H1 (cell line): ENCODE data around the gene PAFAH1B1. TPM values are rescaled to one million over a fixed set of nuclear protein-coding genes. Genes with fewer than 3 reads are reported as not detected.

Experiments
- CTCF ChIA-PET: fragments of 300-600 bp; sonication (Branson Sonifier 250); formaldehyde crosslinking; loops from one replicate; lab custom pipeline; 2021; ENCODE audit not compliant: partially characterized antibody; lab: Charles Lee
- POLR2A ChIA-PET: fragments of 300-600 bp; sonication (Branson Sonifier 250); formaldehyde crosslinking; loops from one replicate; lab custom pipeline; 2021; ENCODE audit warnings: inconsistent platforms; ENCODE audit not compliant: partially characterized antibody; lab: Charles Lee
- DNase-seq, 2 experiments: peaks; one replicate each; pipeline versions ENCODE4 v3.0.0 to v3.0.0-alpha.2; 2010 to 2022; ENCODE audit warnings: low spot score in 2 of 2, low read depth in 1 of 2, mixed read lengths in 1 of 2
- FAIRE-seq: peaks from 2 replicates; lab custom pipeline; 2011; peaks lifted over from hg19 to GRCh38; lab: Jason Lieb, UNC
- H2AFZ ChIP-seq: 2 replicates; pipeline ENCODE4 v1.8.1; 2012; ENCODE audit warnings: low read length, inconsistent platforms
- H2AK5ac ChIP-seq: 2 replicates; pipeline ENCODE4 v1.6.1; 2013; ENCODE audit warnings: low read depth, low read length
- H2BK120ac ChIP-seq: replicated peaks from 2 replicates; pipeline ENCODE3; 2013; ENCODE audit warnings: low read depth, low read length, inconsistent platforms
- H2BK12ac ChIP-seq: 2 replicates; pipeline ENCODE4 v1.6.1; 2013; ENCODE audit warnings: low read depth, low read length
- H2BK15ac ChIP-seq: 2 replicates; pipeline ENCODE4 v1.6.1; 2013; ENCODE audit warnings: low read length
- H2BK20ac ChIP-seq: 2 replicates; pipeline ENCODE4 v1.6.1; 2013; ENCODE audit warnings: low read length
- H2BK5ac ChIP-seq: 2 replicates; pipeline ENCODE4 v1.6.1; 2013; ENCODE audit warnings: low read depth, low read length
- H3K14ac ChIP-seq: 2 replicates; pipeline ENCODE4 v1.6.1; 2013; ENCODE audit warnings: inconsistent platforms; ENCODE audit not compliant: insufficient read length
- H3K18ac ChIP-seq: 2 replicates; pipeline ENCODE4 v1.6.1; 2013; ENCODE audit warnings: low read length; ENCODE audit errors: extremely low read depth
- H3K23ac ChIP-seq: 2 replicates; pipeline ENCODE4 v1.6.1; 2013; ENCODE audit warnings: inconsistent platforms; ENCODE audit not compliant: insufficient read length
- H3K23me2 ChIP-seq: 2 replicates; pipeline ENCODE4 v1.6.1; 2013; ENCODE audit warnings: low read depth, low read length
- H3K27ac ChIP-seq: 2 replicates; pipeline ENCODE4 v1.6.1; 2011; ENCODE audit warnings: low read depth, low read length, inconsistent platforms
- H3K27me3 ChIP-seq, 4 experiments: replicated peaks in 1 of 4; 1 replicate in 1 of 4; 2 replicates in 3 of 4; pipeline versions ENCODE4 v1.6.1 to v1.8.1; 2011 to 2013; ENCODE audit warnings: low read length in 3 of 4, mild to moderate bottlenecking in 3 of 4, inconsistent platforms in 2 of 4, mixed read lengths in 2 of 4, moderate library complexity in 1 of 4; ENCODE audit not compliant: control insufficient read depth in 3 of 4, insufficient read depth in 3 of 4; ENCODE audit errors: extremely low read depth in 1 of 4
- H3K36me3 ChIP-seq, 4 experiments: 2 replicates each; pipeline versions ENCODE4 v1.6.1 to v1.8.1; 2011 to 2013; ENCODE audit warnings: mild to moderate bottlenecking in 4 of 4, low read length in 3 of 4, moderate library complexity in 2 of 4, control low read depth in 1 of 4, inconsistent platforms in 1 of 4; ENCODE audit not compliant: insufficient read depth in 4 of 4, control insufficient read depth in 2 of 4
- H3K4ac ChIP-seq: replicated peaks from 2 replicates; pipeline ENCODE3; 2013; ENCODE audit warnings: low read length, low read depth, mixed read lengths, inconsistent platforms; ENCODE audit not compliant: insufficient read length
- H3K4me1 ChIP-seq, 4 experiments: replicated peaks in 1 of 4; 1 replicate in 1 of 4; 2 replicates in 3 of 4; pipeline versions ENCODE4 v1.6.1 to v1.8.1; 2011 to 2013; ENCODE audit warnings: low read length in 3 of 4, inconsistent platforms in 2 of 4, mixed read lengths in 1 of 4; ENCODE audit not compliant: insufficient read depth in 4 of 4, control insufficient read depth in 3 of 4
- H3K4me2 ChIP-seq, 2 experiments: 2 replicates each; pipeline versions ENCODE4 v1.6.1 to v1.8.1; 2011 to 2013; ENCODE audit warnings: low read depth in 2 of 2, low read length in 2 of 2, control low read depth in 1 of 2, inconsistent platforms in 1 of 2, mild to moderate bottlenecking in 1 of 2; ENCODE audit not compliant: insufficient read depth in 1 of 2
- H3K4me3 ChIP-seq, 4 experiments: fragments of 200-600, 300-600 bp in 1 of 4; sonication (generic), shearing (Covaris generic), sonication (Bioruptor Twin) in 1 of 4; 2 replicates each; pipeline versions ENCODE4 v1.5.1 to v1.8.1; 2011 to 2016; ENCODE audit warnings: low read length in 4 of 4, low read depth in 3 of 4, control low read depth in 2 of 4, inconsistent platforms in 2 of 4, mild to moderate bottlenecking in 2 of 4, mixed read lengths in 1 of 4, moderate library complexity in 1 of 4; ENCODE audit not compliant: insufficient read depth in 2 of 4; ENCODE audit errors: extremely low read depth in 1 of 4
- H3K56ac ChIP-seq: replicated peaks from 2 replicates; pipeline ENCODE3; 2013; ENCODE audit warnings: low read depth, mild to moderate bottlenecking, mixed read lengths, low read length, inconsistent platforms; ENCODE audit not compliant: insufficient read length
- H3K79me1 ChIP-seq: 2 replicates; pipeline ENCODE4 v1.6.1; 2013; ENCODE audit warnings: low read depth, low read length, control low read depth
- H3K79me2 ChIP-seq, 2 experiments: 2 replicates each; pipeline versions ENCODE4 v1.6.1 to v1.8.1; 2012 to 2013; ENCODE audit warnings: low read length in 2 of 2, mild to moderate bottlenecking in 2 of 2, inconsistent platforms in 1 of 2; ENCODE audit not compliant: insufficient read depth in 2 of 2, control insufficient read depth in 1 of 2
- H3K9ac ChIP-seq, 4 experiments: replicated peaks in 1 of 4; 1 replicate in 1 of 4; 2 replicates in 3 of 4; pipeline versions ENCODE4 v1.6.1 to v1.8.1; 2011 to 2013; ENCODE audit warnings: low read depth in 3 of 4, low read length in 3 of 4, control low read depth in 2 of 4, mild to moderate bottlenecking in 2 of 4, moderate library complexity in 2 of 4, inconsistent platforms in 1 of 4; ENCODE audit errors: extremely low read depth in 1 of 4
- H3K9me3 ChIP-seq, 2 experiments: 2 replicates each; pipeline versions ENCODE4 v1.6.1 to v1.8.1; 2012 to 2013; ENCODE audit warnings: mild to moderate bottlenecking in 2 of 2, moderate library complexity in 2 of 2, control low read depth in 1 of 2, inconsistent platforms in 1 of 2, low read depth in 1 of 2, low read length in 1 of 2, mixed read lengths in 1 of 2; ENCODE audit not compliant: insufficient read depth in 2 of 2
- H4K20me1 ChIP-seq, 2 experiments: replicated peaks in 1 of 2; 2 replicates each; pipeline versions ENCODE3 to v1.8.1; 2011 to 2013; ENCODE audit warnings: inconsistent platforms in 2 of 2, low read length in 2 of 2, mild to moderate bottlenecking in 1 of 2; ENCODE audit not compliant: insufficient read depth in 2 of 2, control insufficient read depth in 1 of 2
- H4K5ac ChIP-seq: 2 replicates; pipeline ENCODE4 v1.6.1; 2013; ENCODE audit warnings: low read length, low read depth, mixed read lengths, inconsistent platforms; ENCODE audit not compliant: insufficient read length
- H4K8ac ChIP-seq: 2 replicates; pipeline ENCODE4 v1.8.0; 2013; ENCODE audit warnings: mild to moderate bottlenecking, moderate library complexity, low read length, inconsistent platforms; ENCODE audit not compliant: insufficient read depth; ENCODE audit errors: extremely low read depth
- H4K91ac ChIP-seq: replicated peaks from 2 replicates; pipeline ENCODE3; 2013; ENCODE audit warnings: low read length, mixed read lengths, inconsistent platforms; ENCODE audit not compliant: insufficient read length
- CBX5 ChIP-seq: fragments of 300-800, 300-1000 bp; sonication (generic); IDR thresholded peaks from 2 replicates; pipeline ENCODE4 v1.7.1; 2016; ENCODE audit warnings: antibody characterized with exemption, low read length, low read depth
- NRF1 ChIP-seq: IDR thresholded peaks from 2 replicates; pipeline ENCODE4 v1.6.1; 2011; ENCODE audit warnings: mild to moderate bottlenecking, low read depth, low read length, improper control_type of control experiment
- PHF8 ChIP-seq: fragments of 200-600 bp; sonication (generic); conservative IDR thresholded peaks from 2 replicates; pipeline ENCODE4 v1.7.1; 2012; ENCODE audit warnings: low read depth, mild to moderate bottlenecking, inconsistent platforms, low read length, moderate library complexity
- POLR2A ChIP-seq, 2 experiments: IDR thresholded peaks; 1 replicate in 1 of 2; 2 replicates in 1 of 2; pipeline ENCODE4 v1.6.1; 2011; ENCODE audit warnings: low read depth in 2 of 2, low read length in 2 of 2, mild to moderate bottlenecking in 2 of 2; ENCODE audit errors: control extremely low read depth in 1 of 2
- RAD21 ChIP-seq, 2 experiments: IDR thresholded peaks in 1 of 2; conservative IDR thresholded peaks in 1 of 2; 2 replicates each; pipeline ENCODE4 v1.6.1; 2011; ENCODE audit warnings: low read depth in 2 of 2, low read length in 2 of 2, improper control_type of control experiment in 1 of 2, inconsistent platforms in 1 of 2, mild to moderate bottlenecking in 1 of 2, moderate library complexity in 1 of 2
- SIN3A ChIP-seq, 2 experiments: IDR thresholded peaks in 1 of 2; conservative IDR thresholded peaks in 1 of 2; 2 replicates each; pipeline ENCODE4 v1.6.1; 2011 to 2012; ENCODE audit warnings: low read length in 2 of 2, improper control_type of control experiment in 1 of 2, low read depth in 1 of 2, mild to moderate bottlenecking in 1 of 2
- SP4 ChIP-seq: IDR thresholded peaks from 2 replicates; pipeline ENCODE4 v1.6.1; 2012; ENCODE audit warnings: low read length, inconsistent platforms
- SUZ12 ChIP-seq: fragments of 200-600 bp; sonication (generic); IDR thresholded peaks from 2 replicates; pipeline ENCODE4 v1.6.1; 2012; ENCODE audit warnings: mild to moderate bottlenecking, inconsistent platforms, low read length, moderate library complexity, mixed read lengths
- TAF1 ChIP-seq: IDR thresholded peaks from 2 replicates; pipeline ENCODE4 v1.6.1; 2011; ENCODE audit warnings: mild to moderate bottlenecking, low read depth, low read length
- ZNF274 ChIP-seq: IDR thresholded peaks from 2 replicates; pipeline ENCODE4 v1.7.0; 2012; ENCODE audit warnings: low read length, borderline replicate concordance; ENCODE audit errors: extremely low read depth
- WGBS, 2 experiments: shearing (Covaris generic) in 1 of 2; methylation state at CpG; one replicate each; pipeline versions ENCODE4 v1.1.6 to v1.1.7; 2013 to 2015; ENCODE audit warnings: low lambda C conversion rate in 2 of 2, mixed read lengths in 2 of 2, inconsistent platforms in 1 of 2, low coverage in 1 of 2, missing lambda C conversion rate in 1 of 2; ENCODE audit not compliant: insufficient replicate concordance in 2 of 2, insufficient coverage in 1 of 2, insufficient read length in 1 of 2; ENCODE audit errors: extremely low coverage in 1 of 2, missing lambda C conversion rate in 1 of 2; 5-methylcytosine and 5-hydroxymethylcytosine counted together
- polyA plus RNA-seq, 7 experiments: library from polyadenylated mRNA; depleted of rRNA in 3 of 7; stranded (reverse) in 5 of 7; unstranded in 2 of 7; fragments of >200 nt in 5 of 7; fragments of 200-250 nt in 2 of 7; gene quantifications; 1 replicate in 5 of 7; 2 replicates in 1 of 7; 4 replicates in 1 of 7; pipeline versions ENCODE4 v1.2.1 to v1.2.3, GENCODE V29; 2011 to 2013; ENCODE audit warnings: missing spikeins in 2 of 7, mixed read lengths in 2 of 7
- total RNA-seq: library from RNA; stranded (reverse); fragmentation: NEBNext Ultra II Directional; extraction: Animal tissue kit (Norgen Biotek cat#: 25700); gene quantifications from 2 replicates; pipeline ENCODE4 v1.2.1, GENCODE V29; 2021
- TF ChIP-seq, protein P1 (sequence below): IDR thresholded peaks from 2 replicates; pipeline ENCODE4 v1.6.1; 2012; ENCODE audit warnings: inconsistent platforms
- TF ChIP-seq, protein P2 (sequence below), 3 experiments: IDR thresholded peaks; 1 replicate in 2 of 3; 2 replicates in 1 of 3; pipeline versions ENCODE4 v1.5.1 to v1.6.1; 2011; ENCODE audit warnings: low read length in 3 of 3, mild to moderate bottlenecking in 3 of 3, inconsistent platforms in 2 of 3, low read depth in 1 of 3, moderate library complexity in 1 of 3; ENCODE audit not compliant: insufficient read depth in 1 of 3; ENCODE audit errors: control extremely low read depth in 1 of 3

Gene PAFAH1B1
- total and polyA plus RNA-seq, 2 of the 8 experiments (the other 6 are each of a cell fraction or from before 2014, with no cell fraction given): 42.0 to 152 TPM

DNA sequence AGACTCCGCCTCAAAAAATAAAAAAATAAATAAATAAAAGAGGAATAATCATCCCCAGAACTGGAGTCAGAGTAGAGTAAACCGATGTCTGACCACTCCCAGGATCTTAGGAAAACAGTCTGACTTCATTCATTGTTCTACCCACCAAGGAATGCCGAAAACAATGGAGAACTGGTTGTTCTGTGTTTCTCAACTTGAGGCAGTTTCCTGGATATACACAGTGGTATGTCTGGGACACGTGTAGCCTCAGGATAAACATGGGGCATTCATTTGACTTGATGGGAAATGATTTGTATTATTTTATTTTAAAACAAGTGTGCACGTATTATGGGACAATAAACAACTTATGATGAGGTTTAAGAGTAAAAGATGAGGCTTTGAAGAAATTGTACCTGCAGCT lies 32.8 kb upstream of the PAFAH1B1 start:
- Histone ChIP-seq H3K79me1 (no peaks in the 10 kb centered on the region), H2BK12ac (no peak overlapping the region), H2AK5ac (no peak overlapping the region), H3K23ac (no peak overlapping the region), H4K8ac (no peak overlapping the region), H3K14ac (no peak overlapping the region), H3K27ac (no peak overlapping the region), H2BK15ac (no peak overlapping the region), H3K23me2 (no peaks in the 10 kb centered on the region), H3K27me3 (no peaks in the 10 kb centered on the region), H4K91ac (no peak overlapping the region), H2BK20ac (no peak overlapping the region), H3K18ac (no peak overlapping the region), H4K5ac (no peak overlapping the region), H3K4me1 (no peaks in the 10 kb centered on the region), H3K4ac (no peak overlapping the region), H3K9me3 (peaks cover 7 to 12% of the 10 kb centered on the region in 2 experiments; a peak in 3 of 4 replicates), H3K79me2 (no peaks in the 10 kb centered on the region), H3K4me2 (no peak overlapping the region), H3K56ac (no peak overlapping the region), H2BK120ac (no peak overlapping the region), H3K36me3 (no peaks in the 10 kb centered on the region), H4K20me1 (no peaks in the 10 kb centered on the region), H2AFZ (no peak overlapping the region), H2BK5ac (no peak overlapping the region), H3K4me3 (no peak overlapping the region), H3K9ac (no peak overlapping the region)
- POLR2A ChIA-PET: no interaction called here
- DNase-seq (no peak), FAIRE-seq (no peak)
- WGBS, 2 experiments: 94% methylated on average over 5 of the region's 5 CpGs; no CpG with 5 or more reads in 1 of the 2 experiments
- CTCF ChIA-PET: no interaction called here
- TF ChIP-seq SP4: no peak
- TF ChIP-seq NRF1: no peak
- no peak for TF ChIP-seq TAF1
- no peak for TF ChIP-seq SIN3A (conservative IDR thresholded peaks at IDR 0.05 in 1 of 2, IDR thresholded peaks at IDR 0.05 in 1 of 2; ENCODE audit: low read depth in 1 of 2, low read length in 2 of 2)
- no peak for TF ChIP-seq POLR2A (IDR thresholded peaks at IDR 0.05; ENCODE audit: control extremely low read depth in 1 of 2, low read depth in 2 of 2, low read length in 2 of 2)
- TF ChIP-seq RAD21 (IDR thresholded peaks at IDR 0.05 in 1 of 2, conservative IDR thresholded peaks at IDR 0.05 in 1 of 2; ENCODE audit: low read depth in 2 of 2, low read length in 2 of 2): no peak
- TF ChIP-seq PHF8: no peak
- TF ChIP-seq, protein P1, sequence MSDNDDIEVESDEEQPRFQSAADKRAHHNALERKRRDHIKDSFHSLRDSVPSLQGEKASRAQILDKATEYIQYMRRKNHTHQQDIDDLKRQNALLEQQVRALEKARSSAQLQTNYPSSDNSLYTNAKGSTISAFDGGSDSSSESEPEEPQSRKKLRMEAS: no peak
- TF ChIP-seq SUZ12: no peak
- no peak for TF ChIP-seq ZNF274
- no peak for TF ChIP-seq CBX5
- TF ChIP-seq, protein P2, sequence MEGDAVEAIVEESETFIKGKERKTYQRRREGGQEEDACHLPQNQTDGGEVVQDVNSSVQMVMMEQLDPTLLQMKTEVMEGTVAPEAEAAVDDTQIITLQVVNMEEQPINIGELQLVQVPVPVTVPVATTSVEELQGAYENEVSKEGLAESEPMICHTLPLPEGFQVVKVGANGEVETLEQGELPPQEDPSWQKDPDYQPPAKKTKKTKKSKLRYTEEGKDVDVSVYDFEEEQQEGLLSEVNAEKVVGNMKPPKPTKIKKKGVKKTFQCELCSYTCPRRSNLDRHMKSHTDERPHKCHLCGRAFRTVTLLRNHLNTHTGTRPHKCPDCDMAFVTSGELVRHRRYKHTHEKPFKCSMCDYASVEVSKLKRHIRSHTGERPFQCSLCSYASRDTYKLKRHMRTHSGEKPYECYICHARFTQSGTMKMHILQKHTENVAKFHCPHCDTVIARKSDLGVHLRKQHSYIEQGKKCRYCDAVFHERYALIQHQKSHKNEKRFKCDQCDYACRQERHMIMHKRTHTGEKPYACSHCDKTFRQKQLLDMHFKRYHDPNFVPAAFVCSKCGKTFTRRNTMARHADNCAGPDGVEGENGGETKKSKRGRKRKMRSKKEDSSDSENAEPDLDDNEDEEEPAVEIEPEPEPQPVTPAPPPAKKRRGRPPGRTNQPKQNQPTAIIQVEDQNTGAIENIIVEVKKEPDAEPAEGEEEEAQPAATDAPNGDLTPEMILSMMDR (IDR thresholded peaks at IDR 0.05; ENCODE audit: control extremely low read depth in 1 of 3, insufficient read depth in 1 of 3, low read depth in 1 of 3, low read length in 3 of 3): no peak
